SK-N-SH (cell line): ENCODE measurements around the gene SDSL. TPM values are rescaled to one million over a fixed set of nuclear protein-coding genes. Genes with fewer than 3 reads are reported as not detected.

ENCODE experiments used
- CTCF ChIA-PET: fragments of 300-600, 350-600 bp; formaldehyde crosslinking; extraction: SDS; loops from one replicate; lab custom pipeline; 2021; lab: Yijun Ruan, JAX
- POLR2A ChIA-PET: fragments of 350-600 bp; sonication (Branson Sonifier 250); formaldehyde crosslinking; extraction: SDS; loops from one replicate; lab custom pipeline; 2020; ENCODE audit warnings: antibody characterized with exemption, inconsistent platforms; lab: Yijun Ruan, JAX
- DNase-seq: peaks from one replicate; pipeline ENCODE4 v3.0.0; 2012
- H2AFZ ChIP-seq: fragments of 200-600 bp; sonication (generic); 2 replicates; pipeline ENCODE4 v1.8.1; 2016; ENCODE audit warnings: antibody characterized with exemption, mild to moderate bottlenecking, low read depth
- H3F3A ChIP-seq: fragments of 200-600 bp; sonication (generic); replicated peaks from 2 replicates; pipeline ENCODE3; 2016; ENCODE audit warnings: antibody characterized with exemption, mild to moderate bottlenecking; ENCODE audit not compliant: insufficient read depth
- H3K27ac ChIP-seq, 2 experiments: fragments of 200-500 bp in 1 of 2; fragments of 200-600 bp in 1 of 2; sonication (Bioruptor generic) in 1 of 2; sonication (generic), shearing (Covaris generic) in 1 of 2; 2 replicates each; pipeline versions ENCODE4 v1.5.1 to v1.6.1; 2014 to 2016; ENCODE audit warnings: low read depth in 2 of 2, inconsistent platforms in 1 of 2, low read length in 1 of 2, mild to moderate bottlenecking in 1 of 2, mixed read lengths in 1 of 2
- H3K27me3 ChIP-seq: fragments of 200-600 bp; sonication (generic), shearing (Covaris generic); 2 replicates; pipeline ENCODE4 v1.6.1; 2016; ENCODE audit warnings: mixed run types; ENCODE audit not compliant: insufficient read depth
- H3K36me3 ChIP-seq, 2 experiments: fragments of 200-500 bp in 1 of 2; fragments of 200-600 bp in 1 of 2; sonication (Bioruptor generic) in 1 of 2; sonication (generic) in 1 of 2; replicated peaks in 1 of 2; 2 replicates each; pipeline versions ENCODE3 to v1.5.1; 2014 to 2016; ENCODE audit warnings: low read length in 1 of 2, mild to moderate bottlenecking in 1 of 2; ENCODE audit not compliant: insufficient read depth in 2 of 2, control insufficient read depth in 1 of 2
- H3K4me1 ChIP-seq, 2 experiments: fragments of 200-500 bp in 1 of 2; fragments of 200-600 bp in 1 of 2; sonication (Bioruptor generic) in 1 of 2; sonication (generic), shearing (Covaris generic) in 1 of 2; 2 replicates each; pipeline versions ENCODE4 v1.5.1 to v1.6.1; 2014 to 2016; ENCODE audit warnings: low read depth in 1 of 2, low read length in 1 of 2, mixed run types in 1 of 2; ENCODE audit not compliant: insufficient read depth in 2 of 2, control insufficient read depth in 1 of 2
- H3K4me2 ChIP-seq: fragments of 200-600 bp; sonication (generic), shearing (Covaris generic); 2 replicates; pipeline ENCODE4 v1.6.1; 2017; ENCODE audit warnings: mixed run types
- H3K4me3 ChIP-seq, 2 experiments: fragments of 200-500 bp in 1 of 2; fragments of 200-600 bp in 1 of 2; sonication (Bioruptor generic) in 1 of 2; sonication (generic), shearing (Covaris generic) in 1 of 2; 2 replicates each; pipeline versions ENCODE4 v1.5.1 to v1.8.1; 2014 to 2016; ENCODE audit warnings: low read depth in 2 of 2, inconsistent platforms in 1 of 2, low read length in 1 of 2, mild to moderate bottlenecking in 1 of 2, mixed read lengths in 1 of 2, moderate library complexity in 1 of 2
- H3K79me2 ChIP-seq: fragments of 200-600 bp; sonication (generic); 2 replicates; pipeline ENCODE4 v1.8.1; 2017; ENCODE audit warnings: mild to moderate bottlenecking; ENCODE audit not compliant: insufficient read depth
- H3K9ac ChIP-seq: fragments of 200-600 bp; sonication (generic); 2 replicates; pipeline ENCODE4 v1.6.1; 2017; ENCODE audit warnings: mixed run types
- H3K9me2 ChIP-seq: fragments of 200-600 bp; sonication (generic); 2 replicates; pipeline ENCODE4 v1.6.1; 2017; ENCODE audit warnings: mixed run types
- H3K9me3 ChIP-seq: fragments of 200-600 bp; sonication (generic); 2 replicates; pipeline ENCODE4 v1.6.1; 2017; ENCODE audit warnings: mixed run types, mild to moderate bottlenecking, moderate library complexity
- H4K20me1 ChIP-seq: fragments of 200-600 bp; sonication (generic); 2 replicates; pipeline ENCODE4 v1.6.1; 2017; ENCODE audit warnings: mild to moderate bottlenecking, mixed run types; ENCODE audit not compliant: insufficient read depth
- EP300 ChIP-seq, 2 experiments: IDR thresholded peaks; 2 replicates each; pipeline versions ENCODE4 v1.4.0 to v1.6.1; 2012; ENCODE audit warnings: borderline replicate concordance in 1 of 2, low read depth in 1 of 2, low read length in 1 of 2
- EZH2phosphoT487 ChIP-seq: fragments of 200-600 bp; sonication (generic); IDR thresholded peaks from 2 replicates; pipeline ENCODE4 v1.6.1; 2017; ENCODE audit warnings: low read depth, mixed run types, mild to moderate bottlenecking, antibody characterized with exemption, moderate library complexity, borderline replicate concordance
- FOXM1 ChIP-seq: IDR thresholded peaks from 2 replicates; pipeline ENCODE4 v1.4.0; 2012; ENCODE audit warnings: low read depth, mild to moderate bottlenecking
- GATA2 ChIP-seq: sonication (generic); formaldehyde crosslinking; IDR thresholded peaks from 2 replicates; pipeline ENCODE4 v1.5.0; 2020; ENCODE audit warnings: mild to moderate bottlenecking, missing genetic modification reagents
- IRF3 ChIP-seq: fragments of 150-350 bp; IDR thresholded peaks from 2 replicates; pipeline ENCODE4 v1.6.1; 2016; ENCODE audit warnings: mild to moderate bottlenecking, low read depth, low read length
- JUND ChIP-seq: IDR thresholded peaks from 2 replicates; pipeline ENCODE4 v1.4.0; 2012
- NFIC ChIP-seq: IDR thresholded peaks from 2 replicates; pipeline ENCODE4 v1.4.0; 2012; ENCODE audit warnings: borderline replicate concordance
- NRF1 ChIP-seq: IDR thresholded peaks from 2 replicates; pipeline ENCODE4 v1.6.1; 2012; ENCODE audit warnings: low read depth, mild to moderate bottlenecking, low read length
- PBX3 ChIP-seq: IDR thresholded peaks from 2 replicates; pipeline ENCODE4; 2012
- RAD21 ChIP-seq: IDR thresholded peaks from 2 replicates; pipeline ENCODE4 v1.6.1; 2012; ENCODE audit warnings: mild to moderate bottlenecking, low read length
- RCOR1 ChIP-seq: fragments of 150-350 bp; IDR thresholded peaks from 2 replicates; pipeline ENCODE4 v1.6.1; 2017; ENCODE audit warnings: antibody characterized with exemption, low read length
- SIN3A ChIP-seq: IDR thresholded peaks from 2 replicates; pipeline ENCODE4 v1.6.1; 2012; ENCODE audit warnings: low read depth, mild to moderate bottlenecking, low read length, moderate library complexity, borderline replicate concordance
- TAF1 ChIP-seq: IDR thresholded peaks from 2 replicates; pipeline ENCODE4 v1.6.1; 2012; ENCODE audit warnings: low read depth, mild to moderate bottlenecking, low read length, moderate library complexity, borderline replicate concordance
- TCF12 ChIP-seq: IDR thresholded peaks from 2 replicates; pipeline ENCODE4 v1.4.0; 2012
- TEAD4 ChIP-seq: IDR thresholded peaks from 2 replicates; pipeline ENCODE4 v1.4.0; 2012; ENCODE audit warnings: mild to moderate bottlenecking, borderline replicate concordance; ENCODE audit not compliant: insufficient read depth
- WGBS: methylation state at CpG from one replicate; pipeline ENCODE4 v1.1.6; 2017; ENCODE audit warnings: low lambda C conversion rate; 5-methylcytosine and 5-hydroxymethylcytosine counted together
- polyA plus RNA-seq, 3 experiments: library from polyadenylated mRNA; depleted of rRNA; stranded (reverse); fragments of >200 nt; gene quantifications; 2 replicates each; pipeline ENCODE4 v1.2.3, GENCODE V29; 2012
- TF ChIP-seq, protein P1 (sequence below): IDR thresholded peaks from 2 replicates; pipeline ENCODE4 v1.4.0; 2012; ENCODE audit warnings: low read depth

Gene SDSL
- polyA plus RNA-seq, 1 of the 3 experiments (the other 2 are of a cell fraction): 33.7 TPM

DNA sequence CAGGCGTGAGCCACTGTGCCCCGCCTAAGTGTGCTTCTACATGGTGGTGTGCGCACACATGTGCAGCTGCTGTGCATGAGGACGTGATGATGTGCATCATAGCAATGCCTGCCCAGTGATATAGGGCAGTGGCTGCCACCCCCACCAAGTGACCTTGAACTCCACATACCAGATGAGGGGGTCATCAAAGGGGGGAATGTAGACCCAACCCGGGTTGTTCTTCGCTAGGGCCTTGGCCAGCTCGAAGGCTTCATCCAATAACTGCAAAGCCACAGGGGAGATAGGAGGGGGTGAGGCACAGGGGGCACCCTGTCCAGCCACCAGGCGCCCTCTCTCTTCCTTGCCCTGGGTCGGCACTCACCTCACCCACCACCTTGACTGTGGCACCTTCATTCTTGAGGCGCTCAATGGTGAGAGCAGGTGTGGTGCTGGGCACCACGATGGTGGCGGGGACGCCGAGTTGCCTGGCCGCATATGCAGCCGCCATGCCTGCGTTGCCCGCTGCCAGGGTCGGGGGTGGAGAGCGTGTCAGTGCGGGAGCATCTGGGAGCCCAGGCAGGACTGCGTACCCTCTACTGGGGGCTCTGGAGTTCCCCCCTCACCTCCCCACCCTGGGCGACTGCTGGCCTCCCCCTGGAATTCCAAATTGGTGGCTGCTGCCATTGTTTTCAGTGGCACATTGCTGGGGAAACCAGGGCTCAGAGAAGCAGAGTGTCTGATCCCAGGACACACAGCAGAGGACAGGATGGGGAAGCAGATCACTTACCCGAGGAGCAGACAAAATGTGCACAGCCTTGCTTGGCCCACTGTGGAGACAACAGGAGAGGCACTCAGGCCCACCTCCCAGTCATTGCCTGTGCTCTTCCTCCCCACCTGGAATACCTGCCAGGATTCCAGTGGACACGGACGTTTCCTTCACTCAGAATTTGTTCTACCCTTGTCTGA is 23.6 kb upstream of the SDSL start:
- WGBS: 61% methylated on average over 9 of the region's 26 CpGs
- POLR2A ChIA-PET: no interaction called here

GRCh38 chr12:113399490-113399889 is 22.7 kb upstream of the SDSL start:
- no peaks in the 10 kb centered on the region for H3K9me2 ChIP-seq
- H3F3A ChIP-seq: no peaks in the 10 kb centered on the region
- H4K20me1 ChIP-seq: no peaks in the 10 kb centered on the region
- H3K4me2 ChIP-seq: no peak overlapping the region
- DNase-seq: no peak
- no peaks in the 10 kb centered on the region; a peak in 1 of 4 replicates for H3K4me1 ChIP-seq
- no peaks in the 10 kb centered on the region for H3K9me3 ChIP-seq
- H3K9ac ChIP-seq: no peak overlapping the region
- no peaks in the 10 kb centered on the region for H3K36me3 ChIP-seq
- H3K27ac ChIP-seq: no peak overlapping the region
- CTCF ChIA-PET: interaction anchor here (1.0 kb wide), 1 partner anchor 26 kb away, joined by 5 read pairs; no protein-coding TSS in a partner anchor
- H3K27me3 ChIP-seq: no peaks in the 10 kb centered on the region
- H2AFZ ChIP-seq: no peak overlapping the region
- no peaks in the 10 kb centered on the region for H3K79me2 ChIP-seq
- POLR2A ChIA-PET: no interaction called here
- WGBS: 56% methylated on average over 6 of the region's 12 CpGs
- no peak overlapping the region for H3K4me3 ChIP-seq
- TF ChIP-seq EP300 (IDR thresholded peaks at IDR 0.05; ENCODE audit: borderline replicate concordance in 1 of 2, low read depth in 1 of 2, low read length in 1 of 2) (no peak), IRF3 (no peak), SIN3A (no peak), EZH2phosphoT487 (no peak), NRF1 (no peak), TEAD4 (no peak), TAF1 (no peak), PBX3 (no peak), NFIC (no peak), FOXM1 (no peak), GATA2 (CRISPR knock-in tag) (no peak)
- TF ChIP-seq, protein P1, sequence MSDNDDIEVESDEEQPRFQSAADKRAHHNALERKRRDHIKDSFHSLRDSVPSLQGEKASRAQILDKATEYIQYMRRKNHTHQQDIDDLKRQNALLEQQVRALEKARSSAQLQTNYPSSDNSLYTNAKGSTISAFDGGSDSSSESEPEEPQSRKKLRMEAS: no peak

More for the DNA sequence above, 23.6 kb upstream of the SDSL start:
- Histone ChIP-seq H3K79me2 (no peaks in the 10 kb centered on the region), H3K4me3 (no peak overlapping the region), H3F3A (no peaks in the 10 kb centered on the region), H3K27ac (no peak overlapping the region), H3K9ac (no peak overlapping the region), H2AFZ (no peak overlapping the region), H3K4me1 (no peaks in the 10 kb centered on the region; a peak in 1 of 4 replicates), H3K27me3 (no peaks in the 10 kb centered on the region), H3K9me2 (no peaks in the 10 kb centered on the region), H3K4me2 (no peak overlapping the region), H3K9me3 (no peaks in the 10 kb centered on the region), H4K20me1 (no peaks in the 10 kb centered on the region), H3K36me3 (no peaks in the 10 kb centered on the region)
- CTCF ChIA-PET: no interaction called here
- DNase-seq: no peak
- no peak for TF ChIP-seq TCF12
- TF ChIP-seq TEAD4: no peak
- no peak for TF ChIP-seq SIN3A
- TF ChIP-seq RAD21: no peak
- no peak for TF ChIP-seq IRF3
- no peak for TF ChIP-seq JUND
- TF ChIP-seq PBX3: no peak
- TF ChIP-seq RCOR1: no peak
- TF ChIP-seq EP300 (IDR thresholded peaks at IDR 0.05; ENCODE audit: borderline replicate concordance in 1 of 2, low read depth in 1 of 2, low read length in 1 of 2): no peak
